GM10248 (cell line): ENCODE results near the gene NIP7.

Experiments used
- CTCF ChIA-PET: fragments of 300-600 bp; sonication (Branson Sonifier 250); formaldehyde crosslinking; extraction: SDS; loops from one replicate; lab custom pipeline; 2021; ENCODE audit warnings: antibody characterized with exemption; lab: Yijun Ruan, JAX
- POLR2A ChIA-PET: fragments of 350-650 bp; sonication (Branson Sonifier 250); formaldehyde crosslinking; extraction: SDS; loops from one replicate; lab custom pipeline; 2020; ENCODE audit warnings: antibody characterized with exemption; lab: Yijun Ruan, JAX
- DNase-seq: peaks from one replicate; pipeline ENCODE4 v3.0.0; 2012; ENCODE audit errors: extremely low spot score
- TF ChIP-seq, protein P1 (sequence below): IDR thresholded peaks from 2 replicates; pipeline ENCODE4 v1.5.1; 2012; ENCODE audit warnings: mild to moderate bottlenecking, low read depth; ENCODE audit errors: extremely low read depth, missing control alignments, control extremely low read depth

The NIP7 gene

DNA sequence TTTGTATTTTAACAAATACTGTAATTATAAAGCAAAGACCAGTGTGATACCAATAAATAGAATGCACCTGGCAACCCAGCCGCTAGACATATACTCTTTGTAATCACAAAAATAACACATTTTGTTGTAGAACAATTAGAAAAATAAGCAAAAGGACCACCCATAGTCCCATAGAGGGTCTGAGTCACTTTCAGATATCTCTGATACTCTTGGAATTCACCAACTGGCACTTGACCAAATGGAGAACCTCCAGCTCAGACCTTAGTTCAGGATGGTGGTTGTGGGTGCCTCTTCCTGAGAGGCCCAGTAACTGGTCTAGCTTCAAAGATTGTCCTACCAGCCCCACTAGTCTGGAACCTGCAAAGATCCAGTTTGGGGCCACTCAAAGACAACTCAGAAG is 47.0 kb downstream of the NIP7 start:
- ChIA-PET CTCF (interaction anchor here (2.0 to 10.9 kb wide), 2 partner anchors 9 to 18 kb away, joined by 6 to 78 read pairs; no protein-coding TSS in a partner anchor), POLR2A (no interaction called here)
- TF ChIP-seq, protein P1, sequence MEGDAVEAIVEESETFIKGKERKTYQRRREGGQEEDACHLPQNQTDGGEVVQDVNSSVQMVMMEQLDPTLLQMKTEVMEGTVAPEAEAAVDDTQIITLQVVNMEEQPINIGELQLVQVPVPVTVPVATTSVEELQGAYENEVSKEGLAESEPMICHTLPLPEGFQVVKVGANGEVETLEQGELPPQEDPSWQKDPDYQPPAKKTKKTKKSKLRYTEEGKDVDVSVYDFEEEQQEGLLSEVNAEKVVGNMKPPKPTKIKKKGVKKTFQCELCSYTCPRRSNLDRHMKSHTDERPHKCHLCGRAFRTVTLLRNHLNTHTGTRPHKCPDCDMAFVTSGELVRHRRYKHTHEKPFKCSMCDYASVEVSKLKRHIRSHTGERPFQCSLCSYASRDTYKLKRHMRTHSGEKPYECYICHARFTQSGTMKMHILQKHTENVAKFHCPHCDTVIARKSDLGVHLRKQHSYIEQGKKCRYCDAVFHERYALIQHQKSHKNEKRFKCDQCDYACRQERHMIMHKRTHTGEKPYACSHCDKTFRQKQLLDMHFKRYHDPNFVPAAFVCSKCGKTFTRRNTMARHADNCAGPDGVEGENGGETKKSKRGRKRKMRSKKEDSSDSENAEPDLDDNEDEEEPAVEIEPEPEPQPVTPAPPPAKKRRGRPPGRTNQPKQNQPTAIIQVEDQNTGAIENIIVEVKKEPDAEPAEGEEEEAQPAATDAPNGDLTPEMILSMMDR, result no peak
- no peak for DNase-seq
